ENCODE data around the gene CXCL5. TPM values are rescaled to one million over a fixed set of nuclear protein-coding genes. Genes with fewer than 3 reads are reported as not detected.

Gene CXCL5
- total and polyA plus RNA-seq, 2 of the 4 experiments (the other 2 are of a cell fraction): 0.14 TPM; not detected in 1

DNA sequence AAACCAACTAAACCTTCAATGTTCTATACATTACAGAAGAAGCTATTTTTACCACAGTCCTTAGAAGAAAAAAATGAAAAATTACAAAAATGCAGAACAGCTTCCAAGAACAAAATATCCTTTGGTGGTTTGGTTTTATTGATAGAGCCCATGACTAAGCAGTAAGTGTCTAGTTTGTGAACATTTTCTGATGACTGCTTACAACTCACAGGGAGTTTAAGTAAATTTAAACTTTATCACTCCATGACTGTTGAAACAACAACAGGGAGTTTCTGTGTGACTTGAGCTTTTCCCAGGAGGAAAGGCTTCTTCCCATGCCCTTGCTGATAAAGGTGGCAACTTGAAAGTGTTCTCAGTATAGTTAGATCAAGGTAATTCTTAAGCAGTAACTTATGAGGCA lies 19.6 kb downstream of the CXCL5 start:
- H3K9me1 ChIP-seq (ENCODE audit: insufficient read depth, low read length): peaks cover 6% of the 10 kb centered on the region
- peak overlapping the region in 1 of 2 experiments; percentile 24; a peak in 1 of 4 replicates for H4K8ac ChIP-seq (ENCODE audit: low read depth in 2 of 2, low read length in 2 of 2)
- TF ChIP-seq MAFK (IDR thresholded peaks at IDR 0.05; ENCODE audit: low read depth, low read length) (peak; percentile 56), CHD1 (IDR thresholded peaks at IDR 0.05; ENCODE audit: low read depth, low read length) (no peak), FOS (IDR thresholded peaks at IDR 0.05; ENCODE audit: low read depth, low read length) (peak; percentile 41; the same call in 1 of the 2 replicates), NFE2L2 (IDR thresholded peaks at IDR 0.05; ENCODE audit: low read depth, low read length) (peak; percentile 78)
- TF ChIP-seq, protein P1, sequence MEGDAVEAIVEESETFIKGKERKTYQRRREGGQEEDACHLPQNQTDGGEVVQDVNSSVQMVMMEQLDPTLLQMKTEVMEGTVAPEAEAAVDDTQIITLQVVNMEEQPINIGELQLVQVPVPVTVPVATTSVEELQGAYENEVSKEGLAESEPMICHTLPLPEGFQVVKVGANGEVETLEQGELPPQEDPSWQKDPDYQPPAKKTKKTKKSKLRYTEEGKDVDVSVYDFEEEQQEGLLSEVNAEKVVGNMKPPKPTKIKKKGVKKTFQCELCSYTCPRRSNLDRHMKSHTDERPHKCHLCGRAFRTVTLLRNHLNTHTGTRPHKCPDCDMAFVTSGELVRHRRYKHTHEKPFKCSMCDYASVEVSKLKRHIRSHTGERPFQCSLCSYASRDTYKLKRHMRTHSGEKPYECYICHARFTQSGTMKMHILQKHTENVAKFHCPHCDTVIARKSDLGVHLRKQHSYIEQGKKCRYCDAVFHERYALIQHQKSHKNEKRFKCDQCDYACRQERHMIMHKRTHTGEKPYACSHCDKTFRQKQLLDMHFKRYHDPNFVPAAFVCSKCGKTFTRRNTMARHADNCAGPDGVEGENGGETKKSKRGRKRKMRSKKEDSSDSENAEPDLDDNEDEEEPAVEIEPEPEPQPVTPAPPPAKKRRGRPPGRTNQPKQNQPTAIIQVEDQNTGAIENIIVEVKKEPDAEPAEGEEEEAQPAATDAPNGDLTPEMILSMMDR (conservative IDR thresholded peaks at IDR 0.05; ENCODE audit: low read depth, low read length): no peak
- peak overlapping the region; percentile 13; the same call in 1 of the 2 replicates for H2AK5ac ChIP-seq (ENCODE audit: low read depth, low read length)
- peak; percentile 93 for DNase-seq
- H3K9ac ChIP-seq (ENCODE audit: low read depth, low read length): no peak overlapping the region
- peak overlapping the region; percentile 69 for H2BK20ac ChIP-seq (ENCODE audit: low read depth, low read length)
- peak overlapping the region; percentile 48; the same call in 1 of the 2 replicates for H3K18ac ChIP-seq (ENCODE audit: low read depth, low read length)
- H2BK120ac ChIP-seq (ENCODE audit: low read depth, low read length): peak overlapping the region; percentile 59
- H2BK15ac ChIP-seq (ENCODE audit: low read depth, low read length): no peak overlapping the region; the same call in 2 of the 3 replicates
- 0 out of 2 replicates have a peak, but pooled peaks cover 2% of the 10 kb centered on the region for H3K9me3 ChIP-seq (ENCODE audit: control insufficient read depth, insufficient read depth, low read length)
- H2AFZ ChIP-seq (replicated peaks; ENCODE audit: low read length, poor library complexity): no peak overlapping the region
- BruUV-seq (replicated peaks): no TSS peak
- H4K20me1 ChIP-seq (ENCODE audit: insufficient read depth, low read length): no peaks in the 10 kb centered on the region
- H4K5ac ChIP-seq (ENCODE audit: low read depth, low read length): no peak overlapping the region
- peak overlapping the region; percentile 65; the same call in 1 of the 2 replicates for H3K4me2 ChIP-seq (ENCODE audit: low read depth, low read length)
- 0 out of 2 replicates have a peak overlapping the region, but pooled peaks have one; percentile 2 for H4K91ac ChIP-seq (ENCODE audit: insufficient read depth, low read depth, low read length)
- no peaks in the 10 kb centered on the region for H3K27me3 ChIP-seq (ENCODE audit: control insufficient read depth, insufficient read depth, low read length)
- peak overlapping the region; percentile 11; the same call in 1 of the 2 replicates for H3K23ac ChIP-seq (ENCODE audit: low read depth, low read length)
- H2BK5ac ChIP-seq (ENCODE audit: low read depth, low read length, poor library complexity, severe bottlenecking): no peak overlapping the region
- no peaks in the 10 kb centered on the region for H3K36me3 ChIP-seq (ENCODE audit: control insufficient read depth, insufficient read depth, low read length)
- dilution Hi-C loops (cut with HindIII; ENCODE audit: low sequenced_read_pairs, unreplicated experiment): no loop called here
- intact Hi-C loops (cut with micrococcal nuclease): no loop called here
- no peak overlapping the region for H2AK9ac ChIP-seq (replicated peaks; ENCODE audit: low read depth, low read length, poor library complexity)
- H3K4me1 ChIP-seq (ENCODE audit: control insufficient read depth, insufficient read depth, low read length): peaks cover 8% of the 10 kb centered on the region
- in situ Hi-C loops (cut with MboI; ENCODE audit: low sequenced_read_pairs): no loop called here
- no peak overlapping the region for H3K56ac ChIP-seq (ENCODE audit: extremely low read depth, insufficient read depth, low read length)
- ChIA-PET POLR2A (ENCODE audit: unreplicated experiment) (no interaction called here), CTCF (interaction anchor here (0.5 kb wide), 1 partner anchor 51 kb away, joined by 3 read pairs; no protein-coding TSS in a partner anchor)
- no peaks in the 10 kb centered on the region for H3K79me1 ChIP-seq (ENCODE audit: low read depth in 1 of 2, low read length in 2 of 2)
- peak overlapping the region; percentile 57; the same call in 1 of the 2 replicates for H3K4ac ChIP-seq (ENCODE audit: low read depth, low read length)
- H3K27ac ChIP-seq (ENCODE audit: insufficient read depth, low read length): no peak overlapping the region
- H3K14ac ChIP-seq (replicated peaks; ENCODE audit: low read depth, low read length): peak overlapping the region; percentile 10; the same call in 1 of the 2 replicates
- H3K4me3 ChIP-seq (ENCODE audit: insufficient read depth, low read depth, low read length): no peak overlapping the region
- peak; percentile 87 for ATAC-seq (ENCODE audit: low read depth)
